NCI-H146 (cell line): ENCODE results near the gene SMOC1.

Source experiments
- DNase-seq: peaks from one replicate; lab custom pipeline; 2025; lab: John Stamatoyannopoulos, UW

The SMOC1 gene

GRCh38 chr14:69863083-69863482 is 16.1 kb upstream of the SMOC1 start:
- no peak for DNase-seq

- DNase-seq, result no peak
These were observed 13.4 kb upstream of the SMOC1 start for GRCh38 chr14:69865701-69866365.

- DNase-seq, result no peak
These were observed 10.8 kb upstream of the SMOC1 start for GRCh38 chr14:69868363-69868963.

- DNase-seq, result no peak
These were observed 8.6 kb upstream of the SMOC1 start for GRCh38 chr14:69870613-69871012.

- DNase-seq, result no peak
These were observed 5.1 kb upstream of the SMOC1 start for GRCh38 chr14:69873877-69874780.

- DNase-seq, result no peak
These were observed 2.9 kb upstream of the SMOC1 start for GRCh38 chr14:69876221-69876847.

GRCh38 chr14:69876848-69877306 is 2.3 kb upstream of the SMOC1 start:
- peak; percentile 30 for DNase-seq

- DNase-seq, result peak; percentile 10
These were observed 1.7 kb upstream of the SMOC1 start for GRCh38 chr14:69877492-69877891.

- DNase-seq, result no peak
These were observed 965 bp upstream of the SMOC1 start for GRCh38 chr14:69878251-69878650.

- DNase-seq, result peak; percentile 39
These were observed 850 bp downstream of the SMOC1 start for GRCh38 chr14:69880044-69880487.

GRCh38 chr14:69880893-69881292 is 1.7 kb downstream of the SMOC1 start:
- DNase-seq, result no peak

GRCh38 chr14:69882116-69882864 is 3.1 kb downstream of the SMOC1 start:
- no peak for DNase-seq

- DNase-seq, result no peak
These were observed 3.7 kb downstream of the SMOC1 start for GRCh38 chr14:69882915-69883314.

GRCh38 chr14:69886453-69887242 is 7.4 kb downstream of the SMOC1 start:
- DNase-seq, result no peak

- DNase-seq, result no peak
These were observed 8.8 kb downstream of the SMOC1 start for GRCh38 chr14:69887740-69888657.

- no peak for DNase-seq
These were observed 12.2 kb downstream of the SMOC1 start for GRCh38 chr14:69891422-69891821.

- DNase-seq, result no peak
These were observed 15.9 kb downstream of the SMOC1 start for GRCh38 chr14:69895109-69895508.

- no peak for DNase-seq
These were observed 16.9 kb downstream of the SMOC1 start for GRCh38 chr14:69896080-69896479.

GRCh38 chr14:69896972-69897371 is 17.8 kb downstream of the SMOC1 start:
- no peak for DNase-seq

GRCh38 chr14:69900603-69901002 is 21.4 kb downstream of the SMOC1 start:
- DNase-seq, result peak; percentile 16
